ENCODE results near the gene ALB. TPM values are rescaled to one million over a fixed set of nuclear protein-coding genes. Genes with fewer than 3 reads are reported as not detected.

Gene ALB
- total RNA-seq, 1 donor from 2014 or later, result 0.64 TPM

- Mint-ChIP-seq H3K4me1 (ENCODE audit: unreplicated experiment) (no peaks in the 10 kb centered on the region), H3K27me3 (ENCODE audit: unreplicated experiment) (no peaks in the 10 kb centered on the region), H3K36me3 (ENCODE audit: low read depth, unreplicated experiment) (no peaks in the 10 kb centered on the region), H3K27ac (ENCODE audit: unreplicated experiment) (no peak overlapping the region), H3K4me3 (ENCODE audit: unreplicated experiment) (no peak overlapping the region), H3K9me3 (ENCODE audit: unreplicated experiment) (no peaks in the 10 kb centered on the region)
- no peak for DNase-seq (ENCODE audit: low spot score)
- TF ChIP-seq CTCF (IDR thresholded peaks at IDR 0.05; ENCODE audit: unreplicated experiment), result no peak
Observed at GRCh38 chr4:73420615-73421014, 16.5 kb downstream of the ALB start.

- Mint-ChIP-seq H3K27me3 (ENCODE audit: unreplicated experiment) (peaks cover 2% of the 10 kb centered on the region), H3K27ac (ENCODE audit: unreplicated experiment) (no peak overlapping the region), H3K9me3 (ENCODE audit: unreplicated experiment) (no peaks in the 10 kb centered on the region), H3K36me3 (ENCODE audit: low read depth, unreplicated experiment) (no peaks in the 10 kb centered on the region), H3K4me3 (ENCODE audit: unreplicated experiment) (no peak overlapping the region), H3K4me1 (ENCODE audit: unreplicated experiment) (no peaks in the 10 kb centered on the region)
- DNase-seq (ENCODE audit: low spot score), result no peak
- TF ChIP-seq CTCF (IDR thresholded peaks at IDR 0.05; ENCODE audit: unreplicated experiment), result no peak
Observed at GRCh38 chr4:73421708-73422457, 17.8 kb downstream of the ALB start.

GRCh38 chr4:73422458-73422752, 18.3 kb downstream of the ALB start:
- Mint-ChIP-seq H3K27me3 (ENCODE audit: unreplicated experiment) (peaks cover 2% of the 10 kb centered on the region), H3K27ac (ENCODE audit: unreplicated experiment) (no peak overlapping the region), H3K4me1 (ENCODE audit: unreplicated experiment) (no peaks in the 10 kb centered on the region), H3K36me3 (ENCODE audit: low read depth, unreplicated experiment) (no peaks in the 10 kb centered on the region), H3K9me3 (ENCODE audit: unreplicated experiment) (no peaks in the 10 kb centered on the region), H3K4me3 (ENCODE audit: unreplicated experiment) (no peak overlapping the region)
- no peak for DNase-seq (ENCODE audit: low spot score)
- TF ChIP-seq CTCF (IDR thresholded peaks at IDR 0.05; ENCODE audit: unreplicated experiment), result no peak

- Mint-ChIP-seq H3K4me3 (ENCODE audit: unreplicated experiment) (no peak overlapping the region), H3K27ac (ENCODE audit: unreplicated experiment) (no peak overlapping the region), H3K9me3 (ENCODE audit: unreplicated experiment) (no peaks in the 10 kb centered on the region), H3K36me3 (ENCODE audit: low read depth, unreplicated experiment) (no peaks in the 10 kb centered on the region), H3K4me1 (ENCODE audit: unreplicated experiment) (no peaks in the 10 kb centered on the region), H3K27me3 (ENCODE audit: unreplicated experiment) (peaks cover 2% of the 10 kb centered on the region)
- no peak for TF ChIP-seq CTCF (IDR thresholded peaks at IDR 0.05; ENCODE audit: unreplicated experiment)
- DNase-seq (ENCODE audit: low spot score), result no peak
Observed at GRCh38 chr4:73423184-73423583, 19.1 kb downstream of the ALB start.

- Mint-ChIP-seq H3K36me3 (ENCODE audit: low read depth, unreplicated experiment) (no peaks in the 10 kb centered on the region), H3K27ac (ENCODE audit: unreplicated experiment) (no peak overlapping the region), H3K9me3 (ENCODE audit: unreplicated experiment) (no peaks in the 10 kb centered on the region), H3K4me3 (ENCODE audit: unreplicated experiment) (no peak overlapping the region), H3K4me1 (ENCODE audit: unreplicated experiment) (no peaks in the 10 kb centered on the region), H3K27me3 (ENCODE audit: unreplicated experiment) (peaks cover 2% of the 10 kb centered on the region)
- TF ChIP-seq CTCF (IDR thresholded peaks at IDR 0.05; ENCODE audit: unreplicated experiment), result no peak
- no peak for DNase-seq (ENCODE audit: low spot score)
Observed at GRCh38 chr4:73426666-73427065, 22.6 kb downstream of the ALB start.
